Smooth muscle cell (in vitro differentiated cells): ENCODE measurements around the gene SPATA9. TPM values are rescaled to one million over a fixed set of nuclear protein-coding genes. Genes with fewer than 3 reads are reported as not detected.
A peak's percentile ranks its signal among the peaks of the same experiment; 100 is the strongest.
"Not testable (repeated sequence)": the region's sequence is repeated elsewhere in the genome, so short reads cannot be mapped to it uniquely, and the experiment has no call there.

Experiments
- DNase-seq: peaks from one replicate; lab custom pipeline; 2025; ENCODE audit not compliant: unreplicated experiment; lab: John Stamatoyannopoulos, UW
- H2AFZ ChIP-seq: fragments of 200-600 bp; sonication (generic); 2 replicates; pipeline ENCODE4 v1.6.0; 2016; ENCODE audit warnings: antibody characterized with exemption, low read depth, mild to moderate bottlenecking
- H3F3A ChIP-seq: fragments of 200-600 bp; sonication (generic); 2 replicates; pipeline ENCODE4 v1.6.0; 2017; ENCODE audit warnings: antibody characterized with exemption, low read depth
- H3K27ac ChIP-seq: fragments of 200-600 bp; sonication (generic); 2 replicates; pipeline ENCODE4 v1.5.1; 2016; ENCODE audit warnings: low read depth, mild to moderate bottlenecking
- H3K27me3 ChIP-seq: fragments of 200-600 bp; sonication (generic); 2 replicates; pipeline ENCODE4 v1.6.1; 2016; ENCODE audit warnings: low read depth, mild to moderate bottlenecking
- H3K36me3 ChIP-seq: fragments of 200-600 bp; sonication (generic); 2 replicates; pipeline ENCODE4 v1.5.1; 2016; ENCODE audit warnings: low read depth
- H3K4me1 ChIP-seq: fragments of 200-600 bp; sonication (generic); 2 replicates; pipeline ENCODE4 v1.5.1; 2016; ENCODE audit warnings: low read depth
- H3K4me2 ChIP-seq: fragments of 200-600 bp; sonication (generic); 2 replicates; pipeline ENCODE4 v1.6.0; 2016; ENCODE audit warnings: mild to moderate bottlenecking
- H3K4me3 ChIP-seq: fragments of 200-600 bp; sonication (generic); 2 replicates; pipeline ENCODE4 v1.5.1; 2016; ENCODE audit warnings: mild to moderate bottlenecking
- H3K79me2 ChIP-seq: fragments of 200-600 bp; sonication (generic); 2 replicates; pipeline ENCODE4 v1.6.0; 2016; ENCODE audit warnings: low read depth, mild to moderate bottlenecking
- H3K9ac ChIP-seq: fragments of 200-600 bp; sonication (generic); 2 replicates; pipeline ENCODE4 v1.6.0; 2016; ENCODE audit warnings: low read depth
- H3K9me3 ChIP-seq: fragments of 200-600 bp; sonication (generic); replicated peaks from 2 replicates; pipeline ENCODE4 v1.5.1; 2016; ENCODE audit warnings: low read depth
- H4K20me1 ChIP-seq: fragments of 200-600 bp; sonication (generic); 2 replicates; pipeline ENCODE4 v1.6.0; 2016; ENCODE audit warnings: low read depth
- CTCF ChIP-seq: fragments of 200-600 bp; sonication (generic); IDR thresholded peaks from 2 replicates; pipeline ENCODE4 v1.5.1; 2017; ENCODE audit warnings: borderline replicate concordance, mild to moderate bottlenecking, antibody characterized with exemption; ENCODE audit not compliant: insufficient read depth, poor library complexity, severe bottlenecking
- WGBS: methylation state at CpG from one replicate; pipeline ENCODE4 v1.1.7; 2016; ENCODE audit warnings: low lambda C conversion rate; 5-methylcytosine and 5-hydroxymethylcytosine counted together
- polyA plus RNA-seq: library from polyadenylated mRNA; unstranded; fragments of >200 nt; fragmentation: Nextera tagmentation; extraction: Ambion mirVana; gene quantifications from 2 replicates; pipeline ENCODE4 v1.2.1, GENCODE V29; 2016
- total RNA-seq: library from RNA; depleted of rRNA; stranded (reverse); fragments of >200 nt; gene quantifications from 2 replicates; pipeline ENCODE4 v1.2.3, GENCODE V29; 2014

The SPATA9 gene
- total and polyA plus RNA-seq, 2 experiments from 2014 or later, result not detected

GRCh38 chr5:95715799-95716461 is 33.1 kb upstream of the SPATA9 start:
- no peak for TF ChIP-seq CTCF
- H2AFZ ChIP-seq, result no peak overlapping the region
- peak overlapping the region; percentile 46 for H3K9ac ChIP-seq
- peak overlapping the region; percentile 86 for H3K27ac ChIP-seq
- H4K20me1 ChIP-seq, result no peaks in the 10 kb centered on the region
- WGBS, result 83% methylated on average over 5 of the region's 5 CpGs
- H3K4me3 ChIP-seq, result no peak overlapping the region
- no peaks in the 10 kb centered on the region for H3K27me3 ChIP-seq
- no peaks in the 10 kb centered on the region for H3K9me3 ChIP-seq
- H3F3A ChIP-seq, result peaks cover 6% of the 10 kb centered on the region
- H3K36me3 ChIP-seq, result no peaks in the 10 kb centered on the region
- no peaks in the 10 kb centered on the region for H3K79me2 ChIP-seq
- no peak for DNase-seq
- H3K4me1 ChIP-seq, result peaks cover 18% of the 10 kb centered on the region
- H3K4me2 ChIP-seq, result peak overlapping the region; percentile 48

- H3K4me1 ChIP-seq, result peaks cover 25% of the 10 kb centered on the region
- H3K27me3 ChIP-seq, result no peaks in the 10 kb centered on the region
- peak overlapping the region; percentile 58 for H3K9ac ChIP-seq
- H3K79me2 ChIP-seq, result no peaks in the 10 kb centered on the region
- H4K20me1 ChIP-seq, result no peaks in the 10 kb centered on the region
- H3K36me3 ChIP-seq, result no peaks in the 10 kb centered on the region
- peak overlapping the region; percentile 86 for H3K27ac ChIP-seq
- H3F3A ChIP-seq, result peaks cover 6% of the 10 kb centered on the region
- TF ChIP-seq CTCF, result no peak
- H3K9me3 ChIP-seq, result no peaks in the 10 kb centered on the region
- DNase-seq, result no peak
- no peak overlapping the region for H2AFZ ChIP-seq
- H3K4me2 ChIP-seq, result peak overlapping the region; percentile 58
- H3K4me3 ChIP-seq, result peak overlapping the region; percentile 9
- WGBS, result 83% methylated on average over 4 of the region's 4 CpGs
Measured at GRCh38 chr5:95713960-95714710, 31.3 kb upstream of the SPATA9 start.

GRCh38 chr5:95713246-95713645 is 30.5 kb upstream of the SPATA9 start:
- H2AFZ ChIP-seq, H4K20me1 ChIP-seq, H3K36me3 ChIP-seq, DNase-seq, H3K79me2 ChIP-seq, H3F3A ChIP-seq, H3K27me3 ChIP-seq, H3K9me3 ChIP-seq: not testable (repeated sequence)
- WGBS, result 76% methylated on average over 5 of the region's 5 CpGs
- H3K4me2 ChIP-seq, result peak overlapping the region; percentile 58
- H3K4me1 ChIP-seq, result peaks cover 22% of the 10 kb centered on the region
- H3K9ac ChIP-seq, result peak overlapping the region; percentile 58
- peak overlapping the region; percentile 86 for H3K27ac ChIP-seq
- H3K4me3 ChIP-seq, result peak overlapping the region; percentile 9

- Histone ChIP-seq H3K79me2 (no peaks in the 10 kb centered on the region), H3K4me3 (no peak overlapping the region), H3K4me2 (peak overlapping the region; percentile 82), H3K9ac (peak overlapping the region; percentile 35), H4K20me1 (no peaks in the 10 kb centered on the region), H3K27me3 (no peaks in the 10 kb centered on the region), H3F3A (peaks cover 6% of the 10 kb centered on the region), H2AFZ (no peak overlapping the region), H3K27ac (peak overlapping the region; percentile 86), H3K36me3 (no peaks in the 10 kb centered on the region), H3K4me1 (peaks cover 18% of the 10 kb centered on the region), H3K9me3 (no peaks in the 10 kb centered on the region)
- no peak for DNase-seq
- TF ChIP-seq CTCF, result no peak
- 14% methylated on average over 2 of the region's 2 CpGs for WGBS
Measured at GRCh38 chr5:95712347-95712958, 29.7 kb upstream of the SPATA9 start.
